ENCODE data around the gene PPFIA2. TPM values are rescaled to one million over a fixed set of nuclear protein-coding genes. Genes with fewer than 3 reads are reported as not detected.

The PPFIA2 gene
- polyA plus RNA-seq, 1 of the 3 experiments (the other 2 are of a cell fraction), result not detected

DNA sequence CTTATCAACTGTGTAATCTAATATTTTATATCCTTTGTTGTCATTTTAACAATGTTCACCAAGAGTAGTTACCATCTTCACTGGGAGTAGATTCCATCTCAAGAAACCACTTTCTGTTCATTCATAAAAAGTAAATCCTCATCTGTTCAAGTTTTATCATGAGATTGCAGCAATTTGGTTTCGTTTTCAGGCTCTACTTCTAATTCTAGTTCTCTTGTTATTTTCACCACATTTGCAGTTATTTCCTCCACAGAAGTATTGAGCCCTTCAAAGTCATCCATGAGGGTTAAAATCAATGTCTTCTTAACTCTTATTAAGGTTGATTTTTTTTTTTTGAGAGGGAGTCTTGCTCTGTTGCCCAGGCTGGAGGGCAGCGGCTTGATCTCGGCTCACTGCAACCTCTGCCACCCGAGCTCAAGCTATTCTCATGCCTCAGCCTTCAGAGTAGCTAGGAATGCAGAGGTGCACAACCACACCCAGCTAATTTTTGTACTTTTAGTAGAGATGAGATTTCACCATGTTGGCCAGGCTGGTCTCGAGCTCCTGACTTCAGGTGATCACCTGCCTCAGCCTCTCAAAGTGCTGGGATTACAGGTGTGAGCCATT, 404.7 kb downstream of the PPFIA2 start:
- Histone ChIP-seq H3K36me3 (replicated peaks in 1 of 2; ENCODE audit: control insufficient read depth in 1 of 2, insufficient read depth in 2 of 2, low read length in 1 of 2) (no peaks in the 10 kb centered on the region), H4K20me1 (ENCODE audit: insufficient read depth) (no peaks in the 10 kb centered on the region), H3K27ac (ENCODE audit: low read depth in 2 of 2, low read length in 1 of 2) (no peak overlapping the region), H3K9me3 (no peaks in the 10 kb centered on the region), H3F3A (replicated peaks; ENCODE audit: insufficient read depth) (no peaks in the 10 kb centered on the region), H3K9ac (no peak overlapping the region), H2AFZ (ENCODE audit: low read depth) (peak overlapping the region; percentile 26; the same call in 1 of the 2 replicates), H3K9me2 (no peaks in the 10 kb centered on the region), H3K79me2 (ENCODE audit: insufficient read depth) (no peaks in the 10 kb centered on the region), H3K4me1 (ENCODE audit: control insufficient read depth in 1 of 2, insufficient read depth in 2 of 2, low read depth in 1 of 2, low read length in 1 of 2) (no peaks in the 10 kb centered on the region), H3K4me2 (peak overlapping the region; percentile 39), H3K4me3 (ENCODE audit: low read depth in 2 of 2, low read length in 1 of 2) (peak overlapping the region; percentile 12 to 54; a peak in 3 of 4 replicates), H3K27me3 (ENCODE audit: insufficient read depth) (no peaks in the 10 kb centered on the region)
- no peak for TF ChIP-seq NFIC (IDR thresholded peaks at IDR 0.05; ENCODE audit: borderline replicate concordance)
- TF ChIP-seq, protein P1, sequence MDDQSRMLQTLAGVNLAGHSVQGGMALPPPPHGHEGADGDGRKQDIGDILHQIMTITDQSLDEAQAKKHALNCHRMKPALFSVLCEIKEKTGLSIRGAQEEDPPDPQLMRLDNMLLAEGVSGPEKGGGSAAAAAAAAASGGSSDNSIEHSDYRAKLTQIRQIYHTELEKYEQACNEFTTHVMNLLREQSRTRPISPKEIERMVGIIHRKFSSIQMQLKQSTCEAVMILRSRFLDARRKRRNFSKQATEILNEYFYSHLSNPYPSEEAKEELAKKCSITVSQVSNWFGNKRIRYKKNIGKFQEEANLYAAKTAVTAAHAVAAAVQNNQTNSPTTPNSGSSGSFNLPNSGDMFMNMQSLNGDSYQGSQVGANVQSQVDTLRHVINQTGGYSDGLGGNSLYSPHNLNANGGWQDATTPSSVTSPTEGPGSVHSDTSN (IDR thresholded peaks at IDR 0.05), result no peak
- no peak for TF ChIP-seq USF2 (IDR thresholded peaks at IDR 0.05; ENCODE audit: borderline replicate concordance, low read depth, low read length)
- no peak for TF ChIP-seq RAD21 (IDR thresholded peaks at IDR 0.05; ENCODE audit: low read length)
- no peak for TF ChIP-seq FOXJ3 (CRISPR knock-in tag; IDR thresholded peaks at IDR 0.05)
- TF ChIP-seq MEF2A (IDR thresholded peaks at IDR 0.05; ENCODE audit: borderline replicate concordance, low read depth), result no peak
- no peak for TF ChIP-seq RXRA (IDR thresholded peaks at IDR 0.05; ENCODE audit: borderline replicate concordance, low read depth)
- no peak for DNase-seq
- ChIA-PET POLR2A (no interaction called here), CTCF (no interaction called here)
- 13% methylated on average over 5 of the region's 5 CpGs for WGBS (ENCODE audit: low lambda C conversion rate)

- POLR2A ChIA-PET, result no interaction called here
- no peaks in the 10 kb centered on the region for H3K36me3 ChIP-seq (replicated peaks in 1 of 2; ENCODE audit: control insufficient read depth in 1 of 2, insufficient read depth in 2 of 2, low read length in 1 of 2)
- H4K20me1 ChIP-seq (ENCODE audit: insufficient read depth), result no peaks in the 10 kb centered on the region
- no peak for DNase-seq
- no peak overlapping the region for H3K4me2 ChIP-seq
- H2AFZ ChIP-seq (ENCODE audit: low read depth), result no peak overlapping the region
- H3K4me3 ChIP-seq (ENCODE audit: low read depth in 2 of 2, low read length in 1 of 2), result no peak overlapping the region
- H3F3A ChIP-seq (replicated peaks; ENCODE audit: insufficient read depth), result no peaks in the 10 kb centered on the region
- no peaks in the 10 kb centered on the region for H3K9me3 ChIP-seq
- no peak overlapping the region for H3K9ac ChIP-seq
- no peaks in the 10 kb centered on the region for H3K27me3 ChIP-seq (ENCODE audit: insufficient read depth)
- H3K27ac ChIP-seq (ENCODE audit: low read depth in 2 of 2, low read length in 1 of 2), result no peak overlapping the region
- no peaks in the 10 kb centered on the region for H3K9me2 ChIP-seq
- H3K4me1 ChIP-seq (ENCODE audit: control insufficient read depth in 1 of 2, insufficient read depth in 2 of 2, low read depth in 1 of 2, low read length in 1 of 2), result no peaks in the 10 kb centered on the region
- TF ChIP-seq TAF1 (IDR thresholded peaks at IDR 0.05; ENCODE audit: borderline replicate concordance, low read depth, low read length) (no peak), REST (IDR thresholded peaks at IDR 0.05; ENCODE audit: low read depth, low read length) (peak; percentile 83), ELF1 (IDR thresholded peaks at IDR 0.05) (no peak)
- 6% methylated on average over 2 of the region's 2 CpGs for WGBS (ENCODE audit: low lambda C conversion rate)
- H3K79me2 ChIP-seq (ENCODE audit: insufficient read depth), result no peaks in the 10 kb centered on the region
- CTCF ChIA-PET, result no interaction called here
These were observed 408.8 kb downstream of the PPFIA2 start for GRCh38 chr12:81350309-81350708.
